ENCODE measurements around the gene DOCK6.

GRCh38 chr19:11226716-11227166, 35.6 kb downstream of the DOCK6 start:
- TF ChIP-seq CTCF (IDR thresholded peaks at IDR 0.05) (no peak), POLR2A (IDR thresholded peaks at IDR 0.05) (no peak)

Measured in sigmoid colon (tissue), 3 donors.